GM18505 (cell line): Measurements from ENCODE around the gene AUTS2.

Experiments
- ATAC-seq: cut with Tn5 transposase; IDR thresholded peaks from one replicate; pipeline ENCODE4 v1.9.1; 2021; ENCODE audit not compliant: unreplicated experiment
- POLR2A ChIP-seq: IDR thresholded peaks from 4 replicates; pipeline ENCODE4 v1.6.1; 2011; ENCODE audit warnings: borderline replicate concordance; ENCODE audit not compliant: insufficient read depth, insufficient read length; ENCODE audit errors: extremely low read depth

Gene AUTS2

GRCh38 chr7:70000737-70001348 lies 402.6 kb downstream of the AUTS2 start:
- no peak for TF ChIP-seq POLR2A
- ATAC-seq = no peak

DNA sequence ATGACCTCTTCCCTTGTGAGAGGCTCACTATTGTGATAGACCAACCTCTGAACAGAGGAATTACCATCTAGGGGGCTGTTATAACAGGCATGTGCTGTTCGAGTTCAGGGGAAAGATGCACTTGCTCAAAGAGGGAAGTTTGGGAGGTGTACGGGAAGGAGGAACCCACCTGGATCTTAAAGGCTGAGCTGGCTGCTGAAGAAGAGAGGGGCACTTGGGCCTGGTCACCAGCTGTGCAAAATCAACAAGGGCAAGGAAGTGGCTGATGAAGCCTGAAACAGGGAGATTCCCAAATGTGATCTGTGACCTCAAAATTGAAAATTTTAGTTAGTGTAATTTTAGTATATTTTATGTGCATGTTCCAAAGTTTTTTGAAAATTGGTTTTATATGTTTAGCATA lies 407.2 kb downstream of the AUTS2 start:
- no peak for ATAC-seq
- TF ChIP-seq POLR2A = no peak

GRCh38 chr7:70005891-70006260 lies 407.6 kb downstream of the AUTS2 start:
- TF ChIP-seq POLR2A = no peak
- no peak for ATAC-seq

DNA sequence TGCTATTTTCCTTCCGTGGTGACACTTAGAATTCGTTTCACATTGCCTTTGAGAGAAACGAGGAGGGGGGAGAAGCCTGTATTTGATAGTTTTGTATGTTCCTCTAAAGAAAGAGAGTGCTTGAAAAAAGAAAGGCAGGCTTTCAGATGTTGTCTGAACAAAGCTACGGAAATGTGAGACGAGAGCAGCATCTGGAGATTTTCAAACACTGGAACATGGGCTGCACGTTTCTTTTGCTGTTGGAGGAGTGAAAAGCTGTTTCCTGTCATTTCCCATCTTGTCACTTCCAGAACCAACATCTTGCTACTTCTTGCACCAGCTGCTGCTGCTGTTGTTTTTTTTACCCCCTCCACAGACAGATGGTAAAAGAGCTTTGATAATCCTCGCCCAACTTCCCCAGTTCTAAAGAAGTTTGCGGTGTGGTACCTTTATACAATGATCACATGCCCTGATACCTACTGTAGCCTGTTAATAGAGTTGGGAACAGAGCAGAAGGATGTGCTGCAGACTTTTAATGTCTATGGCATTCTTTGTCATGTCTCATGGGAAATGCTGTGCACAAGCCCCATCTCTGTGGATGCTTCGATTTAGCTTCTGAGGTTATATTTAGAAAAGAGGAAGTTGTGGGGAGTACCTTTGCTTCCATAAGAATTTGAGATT lies 408.1 kb downstream of the AUTS2 start:
- no peak for TF ChIP-seq POLR2A
- peak; percentile 55 for ATAC-seq

GRCh38 chr7:70008466-70008865 lies 410.2 kb downstream of the AUTS2 start:
- ATAC-seq = no peak
- TF ChIP-seq POLR2A = no peak

GRCh38 chr7:70014472-70015177 lies 416.4 kb downstream of the AUTS2 start:
- ATAC-seq = no peak
- no peak for TF ChIP-seq POLR2A

DNA sequence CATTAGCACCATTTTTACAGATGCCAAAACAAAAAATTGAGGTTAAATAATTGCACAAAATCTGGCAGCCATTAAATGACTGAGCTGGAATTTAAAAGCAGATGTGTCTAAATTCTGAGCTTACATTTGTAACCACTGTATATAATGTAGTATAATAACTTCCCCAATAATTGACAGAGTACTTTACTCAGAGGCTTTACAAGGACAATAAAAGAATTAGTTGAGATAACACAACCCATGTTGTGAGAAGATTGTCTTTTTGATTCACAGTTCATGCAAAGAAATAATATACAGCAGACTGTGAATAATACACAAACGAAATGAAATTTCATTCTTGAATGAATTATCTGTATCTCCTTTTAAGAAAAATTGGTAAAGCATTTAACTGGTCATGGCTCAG lies 417.1 kb downstream of the AUTS2 start:
- no peak for TF ChIP-seq POLR2A
- ATAC-seq = no peak

GRCh38 chr7:70016044-70016770 lies 417.9 kb downstream of the AUTS2 start:
- TF ChIP-seq POLR2A = no peak
- ATAC-seq = no peak

DNA sequence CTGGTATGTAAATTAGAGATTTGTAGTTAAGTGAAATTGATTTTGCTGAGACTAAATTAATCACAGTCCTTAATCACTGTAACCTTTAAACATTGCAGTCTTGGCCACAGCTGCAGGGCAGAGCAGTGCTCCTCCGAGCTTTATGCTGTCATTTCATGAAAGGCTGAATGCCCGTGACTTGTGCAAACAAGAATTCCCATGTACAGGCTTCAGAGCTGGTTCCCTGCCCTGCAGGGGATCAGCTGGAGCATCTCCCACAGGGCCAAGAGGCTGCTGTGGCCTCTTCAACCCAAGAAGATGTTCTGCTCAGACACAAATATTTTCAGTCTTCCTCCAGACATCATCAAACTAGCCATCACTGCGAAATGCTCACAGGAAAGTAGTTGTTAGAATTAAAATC lies 419.1 kb downstream of the AUTS2 start:
- no peak for TF ChIP-seq POLR2A
- ATAC-seq = no peak

DNA sequence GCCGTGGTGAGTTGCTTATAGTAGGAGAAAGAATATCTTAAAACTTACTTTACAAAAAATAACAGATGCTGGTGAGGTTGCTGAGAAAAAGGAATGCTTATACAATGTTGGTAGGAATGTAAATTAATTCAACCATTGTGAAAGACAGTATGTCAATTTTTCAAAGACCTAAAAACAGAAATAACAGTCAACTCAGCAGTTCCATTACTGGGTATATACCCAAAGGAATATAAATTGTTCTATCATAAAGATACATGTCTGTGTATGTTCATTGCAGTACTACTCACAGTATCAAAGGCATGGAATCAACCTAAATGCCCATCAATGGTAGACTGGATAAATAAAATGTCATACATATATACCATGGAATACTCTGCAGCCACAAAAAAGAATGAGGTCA lies 420.4 kb downstream of the AUTS2 start:
- no peak for ATAC-seq
- TF ChIP-seq POLR2A = no peak

- no peak for TF ChIP-seq POLR2A
Measured at GRCh38 chr7:70027867-70028266, 429.6 kb downstream of the AUTS2 start.

GRCh38 chr7:70028620-70029019 lies 430.3 kb downstream of the AUTS2 start:
- no peak for ATAC-seq
- TF ChIP-seq POLR2A = no peak

More at GRCh38 chr7:70027867-70028266, 429.6 kb downstream of the AUTS2 start:
- ATAC-seq = no peak

- ATAC-seq = no peak
- no peak for TF ChIP-seq POLR2A
Measured at GRCh38 chr7:70029993-70030392, 431.7 kb downstream of the AUTS2 start.
